ENCODE data around the gene IRX4.

Gene IRX4

GRCh38 chr5:1851290-1851934, 31.3 kb downstream of the IRX4 start:
- no peak for DNase-seq
- Histone ChIP-seq H3K36me3 (no peaks in the 10 kb centered on the region), H3K4me3 (ENCODE audit: low read depth, low read length) (no peak overlapping the region), H3K9me3 (ENCODE audit: severe bottlenecking) (no peaks in the 10 kb centered on the region), H3K27ac (no peak overlapping the region), H3K27me3 (ENCODE audit: insufficient read depth, low read depth, severe bottlenecking) (peaks cover 17% of the 10 kb centered on the region)
- no peak for TF ChIP-seq CTCF (IDR thresholded peaks at IDR 0.05; ENCODE audit: low read depth, low read length)

GRCh38 chr5:1850324-1851154, 32.2 kb downstream of the IRX4 start:
- no peak for TF ChIP-seq CTCF (IDR thresholded peaks at IDR 0.05; ENCODE audit: low read depth, low read length)
- H3K4me3 ChIP-seq (ENCODE audit: low read depth, low read length) = no peak overlapping the region
- H3K27ac ChIP-seq = no peak overlapping the region
- peaks cover 17% of the 10 kb centered on the region for H3K27me3 ChIP-seq (ENCODE audit: insufficient read depth, low read depth, severe bottlenecking)
- H3K9me3 ChIP-seq (ENCODE audit: severe bottlenecking) = no peaks in the 10 kb centered on the region
- no peak for DNase-seq
- H3K36me3 ChIP-seq = no peaks in the 10 kb centered on the region

GRCh38 chr5:1847611-1848010, 35.1 kb downstream of the IRX4 start:
- H3K27me3 ChIP-seq (ENCODE audit: insufficient read depth, low read depth, severe bottlenecking) = peaks cover 3% of the 10 kb centered on the region
- TF ChIP-seq CTCF (IDR thresholded peaks at IDR 0.05; ENCODE audit: low read depth, low read length) = no peak
- no peaks in the 10 kb centered on the region for H3K36me3 ChIP-seq
- H3K4me3 ChIP-seq (ENCODE audit: low read depth, low read length) = no peak overlapping the region
- H3K9me3 ChIP-seq (ENCODE audit: severe bottlenecking) = no peaks in the 10 kb centered on the region
- H3K27ac ChIP-seq = no peak overlapping the region
- no peak for DNase-seq

- H3K4me3 ChIP-seq (ENCODE audit: low read depth, low read length) = no peak overlapping the region
- no peaks in the 10 kb centered on the region for H3K9me3 ChIP-seq (ENCODE audit: severe bottlenecking)
- H3K27ac ChIP-seq = no peak overlapping the region
- no peak for DNase-seq
- peaks cover 3% of the 10 kb centered on the region for H3K27me3 ChIP-seq (ENCODE audit: insufficient read depth, low read depth, severe bottlenecking)
- no peaks in the 10 kb centered on the region for H3K36me3 ChIP-seq
- no peak for TF ChIP-seq CTCF (IDR thresholded peaks at IDR 0.05; ENCODE audit: low read depth, low read length)
Observed at GRCh38 chr5:1847056-1847455, 35.7 kb downstream of the IRX4 start.

GRCh38 chr5:1846583-1846982, 36.1 kb downstream of the IRX4 start:
- Histone ChIP-seq H3K36me3 (no peaks in the 10 kb centered on the region), H3K27ac (no peak overlapping the region), H3K4me3 (ENCODE audit: low read depth, low read length) (no peak overlapping the region), H3K27me3 (ENCODE audit: insufficient read depth, low read depth, severe bottlenecking) (peaks cover 3% of the 10 kb centered on the region), H3K9me3 (ENCODE audit: severe bottlenecking) (no peaks in the 10 kb centered on the region)
- TF ChIP-seq CTCF (IDR thresholded peaks at IDR 0.05; ENCODE audit: low read depth, low read length) = no peak
- no peak for DNase-seq
